HUES6 (cell line): Measurements from ENCODE around the gene PRM2.

Experiments
- H3K27ac ChIP-seq: 2 replicates; pipeline ENCODE4 v1.7.0; 2013; ENCODE audit warnings: low read depth, mild to moderate bottlenecking, low read length, inconsistent platforms
- H3K27me3 ChIP-seq: 2 replicates; pipeline ENCODE4 v1.6.1; 2013; ENCODE audit warnings: low read length; ENCODE audit not compliant: control insufficient read depth, insufficient read depth
- H3K36me3 ChIP-seq: 2 replicates; pipeline ENCODE4 v1.6.1; 2013; ENCODE audit warnings: low read length; ENCODE audit not compliant: control insufficient read depth, insufficient read depth
- H3K4me1 ChIP-seq: 2 replicates; pipeline ENCODE4 v1.6.1; 2013; ENCODE audit warnings: low read length; ENCODE audit not compliant: control insufficient read depth, insufficient read depth
- H3K4me3 ChIP-seq: 2 replicates; pipeline ENCODE4 v1.5.1; 2013; ENCODE audit warnings: low read depth, low read length
- H3K9ac ChIP-seq: one replicate; pipeline ENCODE4 v1.6.1; 2013; ENCODE audit warnings: mild to moderate bottlenecking, low read length
- H3K9me3 ChIP-seq: 2 replicates; pipeline ENCODE4 v1.6.1; 2013; ENCODE audit warnings: low read depth, low read length; ENCODE audit not compliant: control insufficient read depth, insufficient read depth

PRM2 gene

DNA sequence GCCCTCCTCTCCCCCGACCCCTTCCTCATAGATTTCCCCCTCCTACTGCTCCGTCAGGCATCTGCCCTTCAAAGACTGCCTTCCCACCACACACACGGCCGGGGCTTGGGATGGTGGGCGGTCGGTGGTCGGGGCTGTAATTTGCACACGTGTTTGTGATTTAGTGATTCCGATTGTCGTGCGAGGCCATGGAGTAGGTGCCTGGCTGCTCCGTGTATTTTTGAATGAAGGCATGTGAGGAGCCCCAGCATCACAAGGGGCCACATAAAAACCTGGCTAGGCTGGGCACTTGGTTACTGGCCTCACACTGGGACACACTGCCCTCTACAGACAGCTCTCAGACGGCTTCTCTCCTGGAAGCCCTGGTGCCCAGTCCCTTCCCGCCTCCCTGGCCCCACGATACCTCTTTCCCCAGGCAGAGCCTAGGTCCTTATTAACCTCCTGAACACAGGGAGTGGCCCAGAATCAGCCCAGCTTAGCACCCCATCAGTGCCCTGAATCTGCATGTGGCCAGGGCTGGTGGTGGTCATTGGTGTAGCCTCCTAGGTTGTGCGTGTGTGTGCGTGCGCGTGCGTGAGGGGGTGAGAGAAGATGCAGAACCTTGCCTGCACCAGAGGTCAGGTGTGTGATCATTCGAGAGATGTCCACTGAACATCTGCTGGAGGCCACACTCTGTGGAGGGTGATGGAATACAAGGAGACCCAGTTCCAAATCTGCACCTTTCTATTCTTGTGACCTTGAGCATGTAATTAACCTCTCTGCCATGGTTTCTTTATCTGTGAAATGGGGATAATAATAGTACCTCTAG is 18.9 kb downstream of the PRM2 start:
- H3K9ac ChIP-seq = peak overlapping the region; percentile 14

DNA sequence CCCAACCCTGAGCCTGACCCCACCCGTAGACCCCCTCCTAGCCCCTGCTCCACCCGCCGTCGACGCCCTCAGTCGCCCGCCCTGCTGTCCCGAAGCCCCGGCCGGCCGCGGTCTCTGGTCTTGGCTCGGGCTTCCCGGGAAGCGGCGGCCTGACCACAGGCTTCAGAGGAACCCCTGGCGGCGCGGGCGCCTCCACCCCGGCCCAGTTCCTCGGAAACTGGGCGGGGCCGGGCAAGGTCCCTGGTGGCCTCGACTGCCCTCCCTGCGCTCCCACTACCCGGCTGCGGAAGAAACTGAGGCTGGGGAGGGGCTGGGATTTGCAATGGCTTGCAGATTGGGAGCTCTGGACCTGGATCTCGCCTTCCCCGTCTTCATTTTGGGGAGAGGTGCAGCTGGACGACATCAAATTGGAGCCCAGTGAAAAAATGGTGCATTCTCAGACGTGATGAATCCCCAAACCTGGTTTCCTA is 19.6 kb downstream of the PRM2 start:
- no peaks in the 10 kb centered on the region for H3K27me3 ChIP-seq
- peak overlapping the region; percentile 73 for H3K4me3 ChIP-seq
- H3K9ac ChIP-seq = peak overlapping the region; percentile 64
- H3K36me3 ChIP-seq = peaks cover 22% of the 10 kb centered on the region
- peak overlapping the region; percentile 63; the same call in 1 of the 2 replicates for H3K27ac ChIP-seq
- no peaks in the 10 kb centered on the region for H3K9me3 ChIP-seq
- peaks cover 26% of the 10 kb centered on the region for H3K4me1 ChIP-seq

More for the DNA sequence above, 18.9 kb downstream of the PRM2 start:
- H3K4me3 ChIP-seq = peak overlapping the region; percentile 73
- no peaks in the 10 kb centered on the region for H3K9me3 ChIP-seq
- peaks cover 22% of the 10 kb centered on the region for H3K36me3 ChIP-seq
- H3K4me1 ChIP-seq = peaks cover 26% of the 10 kb centered on the region
- H3K27me3 ChIP-seq = no peaks in the 10 kb centered on the region
- no peak overlapping the region for H3K27ac ChIP-seq

DNA sequence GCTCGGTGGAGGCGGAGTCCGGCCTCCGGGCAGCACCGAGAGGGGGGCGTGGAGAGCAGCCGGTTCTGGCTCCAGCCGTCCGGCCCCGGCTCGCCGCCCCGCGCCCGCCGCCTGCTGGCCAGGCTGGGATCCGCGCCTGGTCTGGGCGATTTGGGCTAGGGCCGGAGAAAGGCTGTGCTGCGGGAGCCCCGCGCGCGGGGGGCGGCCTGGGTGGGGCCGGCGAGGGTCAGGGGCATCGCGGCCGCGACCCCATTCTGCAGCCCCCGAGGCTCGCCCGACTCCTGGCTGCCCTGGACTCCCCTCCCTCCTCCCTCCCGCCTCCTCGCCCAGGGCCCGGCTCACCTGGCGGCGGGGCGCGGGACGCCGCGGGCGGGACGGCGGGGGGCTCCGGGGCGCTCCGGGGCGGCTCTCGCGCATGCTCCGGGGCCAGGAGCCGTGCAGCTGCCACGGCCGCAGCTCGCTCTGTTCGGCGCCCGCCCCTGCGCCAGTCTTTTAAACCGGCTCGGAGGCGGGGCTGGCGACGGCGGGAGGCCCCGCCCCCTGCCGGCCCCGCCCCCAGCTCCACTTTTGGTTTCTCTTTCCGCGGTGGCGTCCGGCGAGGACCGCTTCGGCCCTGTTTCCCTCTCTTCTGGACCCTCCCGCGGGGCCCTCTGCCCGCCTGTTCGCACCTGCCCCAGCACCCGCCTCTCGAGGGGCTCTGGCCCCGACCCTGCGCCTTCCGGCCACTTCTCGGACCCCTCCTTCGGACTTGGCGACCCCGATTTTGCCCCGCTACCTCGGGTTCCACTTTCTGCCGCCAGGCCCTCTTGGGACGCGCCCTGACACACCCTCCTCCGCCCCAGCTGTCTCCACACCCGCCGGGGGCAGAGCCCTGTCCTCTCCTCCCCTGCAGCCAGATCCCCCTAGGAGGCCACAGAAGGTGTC is 20.3 kb downstream of the PRM2 start, which contains the start of gene SOCS1:
TSS of gene SOCS1 (minus strand) at position 468 of the 924 bp plus-strand sequence. CDS start 726 bp downstream, outside the sequence.
- Histone ChIP-seq H3K4me3 (peak within 1 kb of the TSS; percentile 80), H3K9ac (peak within 1 kb of the TSS; percentile 72), H3K4me1 (peaks cover 26% of the 10 kb centered on the region), H3K36me3 (peaks cover 22% of the 10 kb centered on the region), H3K9me3 (no peaks in the 10 kb centered on the region), H3K27ac (peak within 1 kb of the TSS; percentile 63; the same call in 1 of the 2 replicates), H3K27me3 (no peaks in the 10 kb centered on the region)

DNA sequence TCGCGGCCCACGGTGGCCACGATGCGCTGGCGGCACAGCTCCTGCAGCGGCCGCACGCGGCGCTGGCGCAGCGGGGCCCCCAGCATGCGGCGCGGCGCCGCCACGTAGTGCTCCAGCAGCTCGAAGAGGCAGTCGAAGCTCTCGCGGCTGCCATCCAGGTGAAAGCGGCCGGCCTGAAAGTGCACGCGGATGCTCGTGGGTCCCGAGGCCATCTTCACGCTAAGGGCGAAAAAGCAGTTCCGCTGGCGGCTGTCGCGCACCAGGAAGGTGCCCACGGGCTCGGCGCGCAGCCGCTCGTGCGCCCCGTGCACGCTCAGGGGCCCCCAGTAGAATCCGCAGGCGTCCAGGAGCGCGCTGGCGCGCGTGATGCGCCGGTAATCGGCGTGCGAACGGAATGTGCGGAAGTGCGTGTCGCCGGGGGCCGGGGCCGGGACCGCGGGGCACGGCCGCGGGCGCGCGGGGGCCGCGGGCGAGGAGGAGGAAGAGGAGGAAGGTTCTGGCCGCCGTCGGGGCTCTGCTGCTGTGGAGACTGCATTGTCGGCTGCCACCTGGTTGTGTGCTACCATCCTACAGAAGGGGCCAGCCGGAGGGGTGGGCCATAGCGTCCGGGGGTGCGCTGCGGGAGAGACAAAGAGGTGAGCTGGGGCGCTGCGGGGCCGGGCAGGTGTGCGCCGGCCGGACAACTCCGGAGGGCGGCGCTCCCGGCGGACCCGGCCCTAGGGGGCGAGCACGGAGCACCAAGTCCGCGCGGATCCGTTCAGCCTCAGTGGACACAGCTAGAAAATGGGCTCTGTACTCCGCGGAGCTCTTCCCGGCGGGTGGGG is 21.2 kb downstream of the PRM2 start:
- Histone ChIP-seq H3K36me3 (peaks cover 22% of the 10 kb centered on the region), H3K27ac (peak overlapping the region; percentile 31; the same call in 1 of the 2 replicates), H3K4me3 (peak overlapping the region; percentile 80), H3K9ac (peak overlapping the region; percentile 72), H3K27me3 (no peaks in the 10 kb centered on the region), H3K9me3 (no peaks in the 10 kb centered on the region), H3K4me1 (peaks cover 19% of the 10 kb centered on the region)

DNA sequence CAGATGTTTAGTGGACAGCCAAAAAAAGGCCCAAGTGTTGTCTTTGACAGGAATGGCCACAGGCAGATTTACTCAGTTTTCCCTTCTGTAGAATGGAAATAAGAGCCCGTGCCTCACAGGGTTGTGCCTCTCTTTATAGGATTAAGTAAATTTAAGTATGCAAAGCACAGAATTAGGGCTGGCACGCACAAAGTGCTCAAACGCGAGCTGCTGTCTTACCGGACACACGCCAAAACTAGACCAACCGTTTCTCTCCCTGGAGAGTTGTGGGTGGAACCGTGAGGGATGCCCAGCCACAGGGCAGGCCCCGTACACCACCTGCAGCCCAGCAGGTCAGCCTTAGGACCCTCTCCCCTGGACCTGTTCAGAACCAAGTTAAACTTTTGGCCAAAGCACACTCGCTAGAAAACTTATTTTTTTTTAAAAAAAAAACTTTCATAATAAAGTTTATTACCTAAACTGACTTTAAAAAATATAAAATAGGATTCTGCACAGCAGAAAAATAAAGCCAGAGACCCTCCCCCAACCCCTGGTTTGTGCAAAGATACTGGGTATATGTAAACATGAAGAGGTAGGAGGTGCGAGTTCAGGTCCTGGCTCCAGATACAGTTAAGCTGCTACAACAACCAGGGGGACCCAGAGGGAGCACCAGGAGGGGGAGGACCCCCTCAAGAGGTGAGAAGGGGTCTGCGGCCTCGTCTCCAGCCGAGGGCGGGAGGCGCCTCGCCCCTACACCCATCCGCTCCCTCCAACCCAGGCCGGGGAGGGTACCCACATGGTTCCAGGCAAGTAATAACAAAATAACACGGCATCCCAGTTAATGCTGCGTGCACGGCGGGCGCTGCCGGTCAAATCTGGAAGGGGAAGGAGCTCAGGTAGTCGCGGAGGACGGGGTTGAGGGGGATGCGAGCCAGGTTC is 22.0 kb downstream of the PRM2 start:
- Histone ChIP-seq H3K9me3 (no peaks in the 10 kb centered on the region), H3K4me1 (peaks cover 22% of the 10 kb centered on the region), H3K4me3 (peak overlapping the region; percentile 80), H3K27me3 (no peaks in the 10 kb centered on the region), H3K27ac (no peak overlapping the region; the same call in 1 of the 2 replicates), H3K36me3 (peaks cover 22% of the 10 kb centered on the region), H3K9ac (peak overlapping the region; percentile 72)

DNA sequence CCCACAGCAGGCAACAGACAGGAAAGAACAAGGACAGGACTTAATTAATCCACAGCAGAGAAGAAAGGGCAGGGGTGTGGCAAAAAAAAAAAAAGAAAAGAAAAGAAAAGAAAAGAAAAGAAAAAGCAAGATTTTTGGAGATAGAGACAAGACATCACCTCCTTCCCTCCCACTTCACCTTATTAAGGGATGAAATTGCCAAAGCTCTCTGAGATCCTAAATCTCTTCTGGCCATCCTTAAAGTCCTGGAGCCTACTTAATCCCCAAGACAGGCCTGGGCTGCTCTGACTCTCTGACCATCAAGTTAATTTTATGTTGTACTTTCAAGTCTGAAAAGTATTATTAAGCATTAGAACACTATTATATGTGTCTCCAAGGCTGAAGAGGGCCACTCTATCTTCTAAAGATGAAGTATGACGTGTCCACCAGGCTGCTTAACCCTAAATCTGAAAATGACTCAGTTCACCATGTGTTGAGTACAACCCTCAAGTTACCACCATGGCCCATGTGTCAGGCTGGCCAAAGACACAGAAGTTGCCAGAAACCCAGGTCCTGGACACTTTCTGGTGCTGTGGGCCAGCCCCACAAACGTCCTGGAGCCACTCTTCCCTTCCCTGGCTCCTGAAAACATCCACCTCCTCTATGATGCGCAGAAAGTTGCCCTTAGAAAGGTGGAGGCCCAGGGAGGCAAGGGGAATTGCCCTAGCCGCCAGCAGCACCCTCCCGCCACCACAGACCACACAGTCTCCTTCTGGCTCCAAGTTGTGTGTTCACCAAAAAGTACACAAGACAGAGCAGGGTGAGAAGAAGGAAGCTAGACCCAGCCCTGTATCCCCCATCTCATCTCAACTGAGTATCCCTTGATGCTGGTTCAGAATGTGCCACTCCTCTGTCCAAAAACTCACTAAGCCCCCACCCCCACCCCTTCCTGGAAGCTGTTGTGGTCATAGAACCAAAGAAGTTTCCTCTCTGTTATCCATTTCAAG is 23.0 kb downstream of the PRM2 start:
- H3K27ac ChIP-seq = no peak overlapping the region
- no peaks in the 10 kb centered on the region for H3K27me3 ChIP-seq
- H3K9ac ChIP-seq = no peak overlapping the region
- H3K36me3 ChIP-seq = peaks cover 22% of the 10 kb centered on the region
- peaks cover 22% of the 10 kb centered on the region for H3K4me1 ChIP-seq
- H3K4me3 ChIP-seq = peak overlapping the region; percentile 80
- no peaks in the 10 kb centered on the region for H3K9me3 ChIP-seq

DNA sequence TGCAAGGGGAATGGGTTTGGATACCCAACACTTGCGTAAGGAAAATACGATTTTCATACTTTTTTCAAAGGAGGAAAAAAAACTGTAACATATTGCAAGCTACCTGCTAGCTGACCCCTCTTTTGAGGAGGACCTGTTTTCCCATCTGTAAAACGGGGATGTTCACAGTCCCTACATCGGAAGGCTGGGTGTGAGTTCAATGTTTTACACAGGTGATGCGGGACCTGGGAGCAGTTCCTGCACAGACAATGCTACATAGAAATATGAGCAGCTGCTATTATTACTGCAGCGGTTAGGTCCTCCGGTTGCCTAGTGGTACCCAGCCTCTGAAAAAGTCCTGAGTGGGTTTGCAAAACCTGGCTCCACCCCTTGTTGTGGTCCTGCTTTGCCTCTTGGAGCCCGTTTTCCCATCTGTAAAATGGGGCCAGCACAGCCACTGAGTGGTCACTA is 23.8 kb downstream of the PRM2 start:
- no peaks in the 10 kb centered on the region for H3K27me3 ChIP-seq
- peaks cover 22% of the 10 kb centered on the region for H3K36me3 ChIP-seq
- no peaks in the 10 kb centered on the region for H3K9me3 ChIP-seq
- no peak overlapping the region for H3K9ac ChIP-seq
- H3K4me1 ChIP-seq = peaks cover 20% of the 10 kb centered on the region
- no peak overlapping the region for H3K4me3 ChIP-seq
- no peak overlapping the region for H3K27ac ChIP-seq

DNA sequence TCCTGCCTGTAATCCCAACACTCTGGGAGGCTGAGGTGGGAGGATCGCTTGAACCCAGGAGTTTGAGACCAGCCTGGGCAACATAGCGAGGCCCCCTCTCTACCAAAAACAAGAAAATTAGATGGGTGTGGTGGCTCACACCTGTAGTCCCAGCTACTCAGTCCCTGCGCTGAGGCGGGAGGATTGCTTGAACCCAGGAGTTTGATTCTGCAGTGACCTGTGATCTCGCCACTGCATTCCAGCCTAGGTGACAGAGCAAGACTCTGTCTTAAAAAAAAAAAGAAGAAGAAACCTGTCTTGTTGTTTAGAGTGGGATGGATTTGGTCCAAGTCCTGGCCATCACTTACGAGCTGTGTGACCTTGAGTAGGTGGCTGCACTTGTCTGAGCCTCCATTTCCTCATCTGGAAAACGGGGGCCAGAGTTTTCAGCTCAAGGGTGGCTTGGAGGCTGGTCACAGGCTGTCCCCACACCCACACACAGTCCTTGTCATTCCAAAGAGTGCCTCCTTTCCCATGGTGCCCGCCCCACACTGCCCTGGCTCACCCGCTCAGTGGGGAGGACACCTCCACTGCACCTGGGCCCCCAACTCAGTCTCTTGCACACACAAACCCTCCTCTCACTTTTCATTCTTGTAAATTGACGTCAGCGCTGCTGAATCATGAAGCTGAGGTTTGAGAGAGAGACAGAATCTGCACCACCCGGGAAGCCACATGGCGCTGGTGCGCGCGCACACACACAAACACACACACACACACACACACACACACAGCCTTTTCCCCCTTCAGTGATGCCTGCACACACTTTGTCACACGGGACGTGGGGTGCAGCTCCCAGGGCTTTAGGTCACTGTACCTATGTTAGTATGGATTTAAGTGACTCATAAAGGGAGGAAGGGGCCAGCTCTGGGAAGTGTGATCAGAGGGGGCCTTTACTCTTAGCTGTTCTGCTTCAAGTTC is 24.5 kb downstream of the PRM2 start:
- Histone ChIP-seq H3K4me3 (no peak overlapping the region), H3K36me3 (peaks cover 22% of the 10 kb centered on the region), H3K9ac (no peak overlapping the region), H3K27ac (no peak overlapping the region), H3K27me3 (no peaks in the 10 kb centered on the region), H3K4me1 (peaks cover 15% of the 10 kb centered on the region), H3K9me3 (no peaks in the 10 kb centered on the region)
